T47D (cell line): ENCODE measurements around the gene DDX11.
"Not testable (repeated sequence)": the region's sequence is repeated elsewhere in the genome, so short reads cannot be mapped to it uniquely, and the experiment has no call there.

Experiments used
- DNase-seq, 2 experiments: peaks; one replicate each; pipeline versions ENCODE4 v3.0.0 to v3.0.0-alpha.2; 2011 to 2012; ENCODE audit warnings: low read depth in 1 of 2, low spot score in 1 of 2
- JUND ChIP-seq: IDR thresholded peaks from 2 replicates; pipeline ENCODE4 v1.6.1; 2012; ENCODE audit warnings: low read depth
- in situ Hi-C: cut with HindIII; loops from 2 replicates; pipeline ENCODE4 v1.10.0; 2016; ENCODE audit warnings: low sequenced_read_pairs, low pct_unique_long_range_greater_than_20kb

Gene DDX11

DNA sequence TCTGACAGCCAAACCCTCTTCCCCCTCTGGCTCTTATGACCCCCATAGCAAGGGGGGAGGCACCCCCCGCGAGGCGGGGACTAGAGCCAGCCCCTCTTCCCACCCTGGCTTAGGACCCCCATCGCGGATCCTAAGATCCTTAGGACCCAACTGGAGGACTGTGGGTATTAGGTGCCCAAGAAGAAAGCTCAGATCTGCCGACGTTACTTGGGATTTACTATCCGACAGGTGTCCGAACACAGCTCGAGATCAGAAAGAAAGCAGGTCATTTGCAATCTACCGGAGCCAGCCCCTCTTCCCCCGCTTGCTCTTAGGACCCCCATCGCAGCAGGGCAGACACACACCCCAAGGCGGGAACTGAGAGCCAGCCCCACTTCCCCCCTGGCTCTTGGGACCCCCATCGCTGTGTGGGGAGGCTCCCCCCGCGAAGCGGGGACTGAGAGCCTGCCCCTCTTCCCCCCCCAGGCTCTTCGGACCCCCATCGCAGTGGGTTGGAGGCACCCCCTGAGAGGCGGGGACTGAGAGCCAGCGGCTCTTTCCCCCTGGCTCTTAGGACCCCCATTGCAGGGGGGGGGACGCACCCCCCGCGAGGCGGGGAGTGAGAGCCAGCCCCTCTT lies 46.8 kb downstream of the DDX11 start:
- DNase-seq, result no peak
- no peak for TF ChIP-seq JUND
- in situ Hi-C loops, result no loop called here

- in situ Hi-C loops, DNase-seq: not testable (repeated sequence)
Observed at GRCh38 chr12:31121022-31121728, 47.5 kb downstream of the DDX11 start.

- no peak for TF ChIP-seq JUND
- in situ Hi-C loops, result no loop called here
- no peak for DNase-seq
Observed at GRCh38 chr12:31122481-31122880, 48.8 kb downstream of the DDX11 start.

DNA sequence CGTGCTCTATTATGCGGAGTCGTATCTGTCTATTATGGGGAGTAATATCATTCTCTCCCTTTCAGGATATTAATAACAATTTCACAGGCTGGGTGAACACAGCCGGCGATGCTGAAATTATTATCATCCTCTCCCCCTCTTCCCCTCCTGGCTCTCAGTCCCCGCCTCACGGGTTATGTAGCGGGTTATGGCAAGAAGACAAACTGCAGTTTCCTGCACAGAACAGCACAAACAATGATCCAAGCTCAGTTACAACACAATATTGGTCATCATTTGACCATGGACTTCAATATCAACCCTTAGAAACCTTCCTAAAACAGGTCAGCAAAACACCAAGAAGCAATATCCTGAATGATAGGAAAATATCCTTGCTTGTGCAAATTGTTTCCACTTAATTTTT lies 50.5 kb downstream of the DDX11 start:
- in situ Hi-C loops, DNase-seq: not testable (repeated sequence)

GRCh38 chr12:31125171-31125570 lies 51.5 kb downstream of the DDX11 start:
- in situ Hi-C loops, DNase-seq: not testable (repeated sequence)

- DNase-seq, in situ Hi-C loops: not testable (repeated sequence)
Observed at GRCh38 chr12:31127209-31127848, 53.7 kb downstream of the DDX11 start.

GRCh38 chr12:31136581-31136980 lies 62.9 kb downstream of the DDX11 start:
- DNase-seq, in situ Hi-C loops: not testable (repeated sequence)

- in situ Hi-C loops, DNase-seq: not testable (repeated sequence)
Observed at GRCh38 chr12:31144768-31145167, 71.1 kb downstream of the DDX11 start.

- DNase-seq, in situ Hi-C loops: not testable (repeated sequence)
Observed at GRCh38 chr12:31145296-31145695, 71.6 kb downstream of the DDX11 start.

DNA sequence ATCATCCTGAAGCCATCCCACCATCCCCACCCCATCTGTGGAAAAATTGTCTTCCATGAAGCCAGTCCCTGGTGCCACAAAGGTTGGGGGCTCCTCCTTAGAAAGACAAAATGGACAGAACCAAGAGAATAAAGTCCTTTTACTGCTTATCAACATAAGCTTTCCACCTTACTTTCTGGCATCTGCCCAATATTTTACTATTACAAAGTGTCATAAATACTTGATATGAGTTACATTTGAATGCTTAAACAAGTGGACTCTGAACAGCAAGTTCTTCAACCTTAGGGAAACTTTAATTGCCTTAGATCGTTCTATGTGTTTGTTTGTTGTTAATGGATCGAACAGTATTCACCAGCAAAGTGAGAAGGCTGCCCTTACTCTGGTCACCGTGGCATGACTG lies 73.8 kb downstream of the DDX11 start:
- in situ Hi-C loops, DNase-seq: not testable (repeated sequence)

DNA sequence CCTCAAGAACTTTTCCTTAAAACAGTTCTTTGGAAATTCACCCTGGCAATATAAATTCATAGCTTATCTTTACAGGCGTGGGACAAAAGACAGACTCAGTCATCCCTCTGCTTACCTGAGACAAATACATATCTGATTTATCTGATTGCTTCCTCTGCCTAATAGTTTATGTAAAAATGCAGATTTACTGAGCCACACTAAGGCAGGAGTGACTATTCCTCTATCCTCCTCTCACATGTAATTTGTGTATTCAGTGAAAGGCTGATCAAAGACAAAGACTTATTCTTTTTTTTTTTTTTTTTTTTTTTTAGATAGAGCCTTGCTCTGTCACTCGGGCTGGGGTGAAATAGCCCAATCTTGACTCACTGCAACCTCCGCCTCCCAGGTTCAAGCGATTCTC lies 77.1 kb downstream of the DDX11 start:
- in situ Hi-C loops, DNase-seq: not testable (repeated sequence)
